GM12878 (cell line): Measurements from ENCODE around the gene RASD1. TPM values are rescaled to one million over a fixed set of nuclear protein-coding genes. Genes with fewer than 3 reads are reported as not detected.
A peak's percentile ranks its signal among the peaks of the same experiment; 100 is the strongest.

ENCODE experiments used
- ATAC-seq: fragments of 200-7000 bp; cut with Tn5 transposase; 3 replicates; pipeline ENCODE4 v1.9.1; 2020; ENCODE audit warnings: mild to moderate bottlenecking, moderate library complexity
- BruUV-seq: library from RNA; stranded (reverse); fragments of 400-500 nt; replicated peaks from 2 replicates; lab custom pipeline; 2021; lab: Mats Ljungman, UMichigan
- CTCF ChIA-PET: fragments of 300-600 bp; sonication (Branson Sonifier 250); formaldehyde crosslinking; extraction: SDS; loops from one replicate; lab custom pipeline; 2021; ENCODE audit warnings: inconsistent platforms; lab: Yijun Ruan, JAX
- POLR2A ChIA-PET: fragments of 350-600 bp; formaldehyde crosslinking; extraction: SDS; loops from one replicate; lab custom pipeline; 2021; ENCODE audit warnings: inconsistent platforms; lab: Charles Lee
- RAD21 ChIA-PET: fragments of 300-600 bp; sonication (Branson Sonifier 250); formaldehyde crosslinking; loops from one replicate; lab custom pipeline; 2023; ENCODE audit warnings: antibody characterized with exemption; ENCODE audit not compliant: unreplicated experiment; lab: Charles Lee
- SMC1A ChIA-PET: fragments of 300-600 bp; sonication (Branson Sonifier 250); formaldehyde crosslinking; loops from one replicate; lab custom pipeline; 2023; ENCODE audit not compliant: unreplicated experiment, uncharacterized antibody; lab: Charles Lee
- DNase-seq: peaks from one replicate; pipeline ENCODE4 v3.0.0-alpha.2; 2011; ENCODE audit warnings: low read depth, low spot score
- FAIRE-seq: peaks from 3 replicates; lab custom pipeline; 2011; peaks lifted over from hg19 to GRCh38; lab: Jason Lieb, UNC
- H2AFZ ChIP-seq: 2 replicates; pipeline ENCODE4 v1.6.0; 2011; ENCODE audit warnings: low read depth, low read length, control low read depth; ENCODE audit not compliant: control insufficient read depth
- H3K27ac ChIP-seq: 2 replicates; pipeline ENCODE4 v1.5.1; 2011; ENCODE audit warnings: control low read depth; ENCODE audit not compliant: control insufficient read depth, insufficient read depth
- H3K27me3 ChIP-seq, 2 experiments: replicated peaks in 1 of 2; 2 replicates each; pipeline versions ENCODE4 v1.6.0 to v1.6.1; 2011; ENCODE audit warnings: low read length in 1 of 2; ENCODE audit not compliant: control insufficient read depth in 2 of 2, insufficient read depth in 2 of 2
- H3K36me3 ChIP-seq, 2 experiments: 2 replicates each; pipeline ENCODE4 v1.5.1; 2011; ENCODE audit warnings: low read length in 1 of 2; ENCODE audit not compliant: control insufficient read depth in 2 of 2, insufficient read depth in 2 of 2
- H3K4me1 ChIP-seq: 2 replicates; pipeline ENCODE4 v1.6.1; 2011; ENCODE audit warnings: mild to moderate bottlenecking, low read length, moderate library complexity, mixed read lengths; ENCODE audit not compliant: control insufficient read depth, insufficient read depth
- H3K4me2 ChIP-seq: 2 replicates; pipeline ENCODE4 v1.6.0; 2011; ENCODE audit warnings: control low read depth; ENCODE audit not compliant: control insufficient read depth, insufficient read depth
- H3K4me3 ChIP-seq: fragments of 200-600 bp; sonication (generic); 2 replicates; pipeline ENCODE4 v1.5.1; 2016
- H3K79me2 ChIP-seq: 2 replicates; pipeline ENCODE4 v1.6.0; 2011; ENCODE audit warnings: low read length; ENCODE audit not compliant: control insufficient read depth, insufficient read depth
- H3K9ac ChIP-seq: 2 replicates; pipeline ENCODE4 v1.8.0; 2011; ENCODE audit warnings: low read length, control low read depth, mixed read lengths; ENCODE audit not compliant: control insufficient read depth, insufficient read depth
- H3K9me3 ChIP-seq: replicated peaks from 3 replicates; pipeline ENCODE4 v1.5.1; 2011; ENCODE audit warnings: mild to moderate bottlenecking, low read length; ENCODE audit not compliant: control insufficient read depth, insufficient read depth
- H4K20me1 ChIP-seq: 2 replicates; pipeline ENCODE4 v1.6.0; 2011; ENCODE audit not compliant: control insufficient read depth, insufficient read depth
- EZH2 ChIP-seq: IDR thresholded peaks from 2 replicates; pipeline ENCODE4 v1.6.1; 2012; ENCODE audit warnings: low read depth, mild to moderate bottlenecking, control low read depth, inconsistent platforms, low read length, borderline replicate concordance; ENCODE audit not compliant: control insufficient read depth
- WGBS: methylation state at CpG from one replicate; pipeline ENCODE4 v1.1.6; 2016; ENCODE audit warnings: low lambda C conversion rate; ENCODE audit not compliant: insufficient replicate concordance, insufficient coverage; ENCODE audit errors: missing lambda C conversion rate; 5-methylcytosine and 5-hydroxymethylcytosine counted together
- in situ Hi-C: fragments of 300-500 bp; cut with MboI; formaldehyde crosslinking; loops from 9 replicates; pipeline ENCODE4 v1.14.3; 2018; ENCODE audit warnings: mixed read lengths
- intact Hi-C: fragments of 100-400 bp; cut with micrococcal nuclease; formaldehyde crosslinking; loops from one replicate; pipeline ENCODE4 v1.14.2; 2022; ENCODE audit not compliant: unreplicated experiment
- polyA plus RNA-seq, 11 experiments: library from polyadenylated mRNA; depleted of rRNA in 4 of 11; unstranded in 6 of 11; stranded (reverse) in 5 of 11; fragments of >200 nt; fragmentation: Nextera tagmentation in 4 of 11; fragmentation: Illumina TruSeq in 1 of 11; extraction: Ambion mirVana in 4 of 11; extraction: Trizol in 1 of 11; gene quantifications; 1 replicate in 1 of 11; 2 replicates in 10 of 11; pipeline versions ENCODE4 v1.2.1 to v1.2.3, GENCODE V29; 2011 to 2016; ENCODE audit warnings: inconsistent platforms in 2 of 11, missing spikeins in 2 of 11, low read depth in 1 of 11
- total RNA-seq, 4 experiments: library from RNA; depleted of rRNA in 3 of 4; stranded (reverse); fragments of >200 nt in 3 of 4; fragmentation: Illumina TruSeq in 1 of 4; extraction: Trizol in 1 of 4; gene quantifications; 2 replicates each; pipeline versions ENCODE4 v1.2.1 to v1.2.3, GENCODE V29; 2013 to 2021
- TF ChIP-seq, protein P1 (sequence below): fragments of 450-650 bp; IDR thresholded peaks from 2 replicates; pipeline ENCODE4 v1.6.1; 2017; ENCODE audit warnings: mild to moderate bottlenecking
- TF ChIP-seq, protein P2 (sequence below): IDR thresholded peaks from 2 replicates; pipeline ENCODE4 v1.6.1; 2011; ENCODE audit warnings: borderline replicate concordance, low read depth, mild to moderate bottlenecking, moderate library complexity, mixed read lengths, low read length; ENCODE audit not compliant: insufficient read depth; ENCODE audit errors: extremely low read length

RASD1 gene
- total and polyA plus RNA-seq, 10 of the 15 experiments (the other 5 are each of a cell fraction or from before 2014, with no cell fraction given), result 0.14 to 0.33 TPM; not detected in 8

DNA sequence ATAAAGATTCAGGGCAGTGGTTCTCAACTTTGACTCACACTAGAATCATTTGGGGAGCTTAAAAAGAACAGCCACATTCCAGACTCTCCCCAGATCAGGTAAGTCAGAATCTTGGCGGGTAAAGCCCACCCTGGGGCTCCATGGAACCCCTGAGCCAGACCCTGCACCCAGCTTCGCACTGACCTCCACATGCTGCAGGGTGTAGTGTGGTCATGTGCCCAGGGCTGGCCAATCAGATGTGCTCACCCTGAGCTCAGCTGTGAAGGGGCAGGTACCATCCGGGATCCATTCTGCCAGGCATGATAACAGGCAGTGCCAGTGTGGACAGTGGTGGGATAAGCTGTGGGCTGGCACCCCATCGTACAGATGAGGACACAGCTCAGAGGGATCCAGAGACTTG, 47.5 kb downstream of the RASD1 start:
- ChIA-PET SMC1A (interaction anchor here (0.7 kb wide), 1 partner anchor 504 kb away, joined by 3 read pairs; no protein-coding TSS in a partner anchor), RAD21 (no interaction called here), CTCF (interaction anchor here (0.6 to 1.8 kb wide), 3 partner anchors 9 to 193 kb away, joined by 3 to 4 read pairs (median 4); no protein-coding TSS in a partner anchor), POLR2A (no interaction called here)
- TF ChIP-seq, protein P1, sequence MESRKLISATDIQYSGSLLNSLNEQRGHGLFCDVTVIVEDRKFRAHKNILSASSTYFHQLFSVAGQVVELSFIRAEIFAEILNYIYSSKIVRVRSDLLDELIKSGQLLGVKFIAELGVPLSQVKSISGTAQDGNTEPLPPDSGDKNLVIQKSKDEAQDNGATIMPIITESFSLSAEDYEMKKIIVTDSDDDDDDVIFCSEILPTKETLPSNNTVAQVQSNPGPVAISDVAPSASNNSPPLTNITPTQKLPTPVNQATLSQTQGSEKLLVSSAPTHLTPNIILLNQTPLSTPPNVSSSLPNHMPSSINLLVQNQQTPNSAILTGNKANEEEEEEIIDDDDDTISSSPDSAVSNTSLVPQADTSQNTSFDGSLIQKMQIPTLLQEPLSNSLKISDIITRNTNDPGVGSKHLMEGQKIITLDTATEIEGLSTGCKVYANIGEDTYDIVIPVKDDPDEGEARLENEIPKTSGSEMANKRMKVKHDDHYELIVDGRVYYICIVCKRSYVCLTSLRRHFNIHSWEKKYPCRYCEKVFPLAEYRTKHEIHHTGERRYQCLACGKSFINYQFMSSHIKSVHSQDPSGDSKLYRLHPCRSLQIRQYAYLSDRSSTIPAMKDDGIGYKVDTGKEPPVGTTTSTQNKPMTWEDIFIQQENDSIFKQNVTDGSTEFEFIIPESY, result no peak
- TF ChIP-seq, protein P2, sequence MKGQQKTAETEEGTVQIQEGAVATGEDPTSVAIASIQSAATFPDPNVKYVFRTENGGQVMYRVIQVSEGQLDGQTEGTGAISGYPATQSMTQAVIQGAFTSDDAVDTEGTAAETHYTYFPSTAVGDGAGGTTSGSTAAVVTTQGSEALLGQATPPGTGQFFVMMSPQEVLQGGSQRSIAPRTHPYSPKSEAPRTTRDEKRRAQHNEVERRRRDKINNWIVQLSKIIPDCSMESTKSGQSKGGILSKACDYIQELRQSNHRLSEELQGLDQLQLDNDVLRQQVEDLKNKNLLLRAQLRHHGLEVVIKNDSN, result peak; percentile 66
- TF ChIP-seq EZH2, result no peak
- DNase-seq (no peak), ATAC-seq (no peak), FAIRE-seq (no peak)
- Histone ChIP-seq H3K27ac (no peak overlapping the region), H3K36me3 (no peaks in the 10 kb centered on the region), H3K4me2 (no peak overlapping the region), H3K79me2 (no peaks in the 10 kb centered on the region), H2AFZ (no peak overlapping the region), H3K9ac (no peak overlapping the region), H3K4me1 (no peaks in the 10 kb centered on the region), H3K9me3 (no peaks in the 10 kb centered on the region), H3K27me3 (peaks cover 2 to 4% of the 10 kb centered on the region in 2 experiments; a peak in 1 of 4 replicates), H3K4me3 (no peak overlapping the region), H4K20me1 (no peaks in the 10 kb centered on the region)
- in situ Hi-C loops (no loop called here), intact Hi-C loops (no loop called here)
- WGBS, result 20% methylated on average over 4 of the region's 4 CpGs
- BruUV-seq, result no TSS peak
